Ecto neural progenitor cell (in vitro differentiated cells): Measurements from ENCODE around the gene SLC1A5.

ENCODE experiments used
- DNase-seq: peaks from one replicate; pipeline ENCODE4 v3.0.0-alpha.2; 2018; ENCODE audit warnings: low spot score

Gene SLC1A5

DNA sequence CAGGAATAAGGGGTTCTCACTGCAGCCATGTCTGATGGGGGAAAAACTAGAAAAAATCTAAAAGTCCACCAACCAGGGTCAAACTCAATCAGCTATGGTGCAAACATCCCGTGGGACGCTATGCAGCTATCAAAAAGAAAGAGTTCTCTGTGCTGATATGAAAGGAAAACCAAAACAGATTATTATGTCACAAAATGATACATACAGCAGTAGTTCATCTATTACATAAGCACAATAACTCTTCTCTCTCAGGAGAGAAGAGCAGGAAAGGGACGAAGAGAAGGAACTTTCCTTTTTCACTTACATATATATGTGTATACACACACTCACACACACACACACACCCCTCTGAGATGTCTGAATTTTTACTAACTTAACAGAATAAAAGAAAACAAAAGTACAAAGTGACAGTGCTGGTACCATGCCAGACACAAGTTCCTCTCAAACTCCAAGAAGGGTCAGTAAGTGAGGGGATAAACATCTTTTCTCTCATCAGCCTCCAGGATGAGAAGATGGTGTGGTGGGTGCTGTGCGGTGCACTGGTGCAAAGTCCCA, 45.4 kb downstream of the SLC1A5 start:
- no peak for DNase-seq

GRCh38 chr19:46741447-46741846, 46.9 kb downstream of the SLC1A5 start:
- no peak for DNase-seq

- DNase-seq = no peak
These were observed 49.1 kb downstream of the SLC1A5 start for GRCh38 chr19:46739290-46739771.

DNA sequence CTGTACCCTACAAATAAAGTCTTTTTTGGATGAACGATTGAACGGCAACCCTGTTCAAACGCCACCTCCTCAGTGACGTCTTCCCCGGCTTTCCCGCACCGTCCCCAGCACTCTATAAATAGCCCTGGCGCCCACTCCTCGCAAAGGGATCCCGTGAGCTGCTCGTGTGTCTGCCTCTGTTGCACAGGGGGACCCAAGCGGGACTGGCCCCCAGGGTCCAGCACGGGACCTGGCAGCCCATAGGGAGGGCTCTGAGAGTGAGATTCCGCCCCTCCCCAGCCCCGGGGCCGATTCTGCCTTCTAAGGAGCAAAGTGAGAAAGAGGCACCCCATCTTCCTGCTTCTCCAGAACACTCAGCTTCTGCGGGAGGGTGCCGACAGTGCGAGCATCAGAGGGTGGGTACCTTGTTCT, 50.6 kb downstream of the SLC1A5 start:
- no peak for DNase-seq

DNA sequence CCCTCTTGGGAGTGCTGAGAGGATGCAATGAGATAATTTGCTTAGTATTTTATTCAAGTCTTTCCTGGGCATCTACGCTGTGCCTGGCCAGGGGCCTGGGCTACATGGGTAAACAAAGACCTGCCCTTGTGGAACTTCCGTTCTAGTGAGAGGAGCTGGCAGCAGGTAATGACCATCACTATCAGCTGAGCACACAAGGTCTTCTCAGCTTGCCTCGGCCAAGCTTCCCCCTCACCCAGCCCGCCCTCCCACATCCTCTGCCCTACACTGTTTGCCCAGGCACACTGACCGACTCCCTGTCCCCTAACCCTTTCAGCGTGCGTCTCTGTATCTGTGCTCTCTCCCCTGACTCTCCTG, 51.1 kb downstream of the SLC1A5 start:
- DNase-seq = no peak

- no peak for DNase-seq
These were observed 51.7 kb downstream of the SLC1A5 start for GRCh38 chr19:46736531-46737297.

GRCh38 chr19:46733690-46734292, 54.6 kb downstream of the SLC1A5 start:
- no peak for DNase-seq

- DNase-seq = no peak
These were observed 55.3 kb downstream of the SLC1A5 start for GRCh38 chr19:46732966-46733689.

DNA sequence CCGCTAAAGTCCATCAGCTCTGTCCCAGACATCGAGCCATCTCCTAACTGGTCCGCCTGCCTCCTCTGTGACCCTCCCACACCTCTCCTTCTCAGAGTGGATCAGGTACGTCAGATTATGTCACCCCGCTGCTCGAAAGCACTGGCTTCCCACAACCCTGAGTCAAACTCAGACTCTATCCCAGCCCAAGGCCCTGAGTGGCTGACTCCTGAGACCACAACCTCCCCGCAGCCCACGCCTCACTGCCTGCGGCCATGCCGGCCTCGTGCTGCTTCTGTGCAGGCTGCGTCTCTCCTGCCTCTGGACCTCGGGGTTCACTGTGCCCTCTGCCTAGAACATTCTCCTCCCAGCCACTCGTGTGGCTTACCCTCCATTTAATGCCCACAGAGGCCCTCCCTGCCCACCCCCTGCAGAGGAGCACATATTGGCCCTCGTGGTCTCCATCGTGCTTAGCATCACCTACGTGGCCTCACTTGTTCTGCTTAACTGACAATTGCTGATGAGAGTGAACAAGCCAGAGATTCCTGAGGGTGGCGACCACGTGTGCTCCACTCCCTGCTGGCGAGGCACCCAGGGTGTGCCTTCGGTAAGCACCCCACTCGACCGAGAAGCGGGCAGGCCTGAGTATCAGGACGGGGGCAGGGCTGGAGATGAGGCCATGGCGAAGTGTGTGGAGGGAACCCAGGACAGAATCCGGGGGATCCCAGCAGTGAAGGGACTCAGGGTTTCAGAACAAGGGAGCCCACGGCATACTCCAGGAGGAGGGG, 56.0 kb downstream of the SLC1A5 start:
- no peak for DNase-seq

DNA sequence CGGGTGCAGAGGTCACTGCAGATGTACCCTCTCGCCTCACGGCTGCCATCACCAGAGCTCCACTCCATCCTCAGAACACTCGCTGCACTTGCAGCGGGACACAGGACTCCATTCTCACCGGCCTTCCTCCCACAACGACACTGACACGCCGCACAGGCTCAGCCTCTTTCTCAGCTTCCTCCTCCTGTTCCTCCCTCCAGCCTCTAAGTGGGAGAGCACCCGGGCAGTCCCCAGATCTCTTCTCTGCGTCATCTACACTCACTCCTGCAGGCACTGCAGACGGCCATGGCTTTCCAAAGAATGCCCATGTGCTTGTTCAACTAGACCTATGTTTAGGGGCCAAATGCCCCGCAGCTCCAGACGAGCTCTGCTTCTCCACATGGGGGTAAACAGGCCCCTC, 56.8 kb downstream of the SLC1A5 start:
- DNase-seq = no peak

DNA sequence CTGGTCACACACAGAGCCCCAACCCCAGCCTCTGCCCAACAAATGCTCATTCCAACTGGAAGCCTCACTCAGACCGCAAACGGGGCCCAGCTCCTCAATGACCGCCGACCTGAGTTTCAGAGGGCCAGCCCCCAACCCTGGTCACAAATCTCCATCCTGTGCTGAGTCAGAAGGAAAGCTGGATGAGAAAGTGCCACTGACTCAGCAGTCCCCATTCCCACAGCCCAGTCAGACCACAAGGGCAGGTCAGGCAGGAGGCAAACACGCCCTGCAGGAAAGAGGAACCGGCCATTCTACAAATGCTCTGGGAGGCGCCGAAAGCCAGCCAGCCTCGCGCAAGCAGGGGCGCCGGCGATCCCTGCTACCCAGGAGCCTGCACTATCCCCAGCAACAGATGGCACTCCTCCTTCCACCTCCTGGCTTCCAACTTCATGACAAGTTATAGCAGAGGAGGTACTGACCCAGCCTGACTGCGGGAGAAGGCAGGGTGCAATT, 57.3 kb downstream of the SLC1A5 start:
- DNase-seq = no peak

DNA sequence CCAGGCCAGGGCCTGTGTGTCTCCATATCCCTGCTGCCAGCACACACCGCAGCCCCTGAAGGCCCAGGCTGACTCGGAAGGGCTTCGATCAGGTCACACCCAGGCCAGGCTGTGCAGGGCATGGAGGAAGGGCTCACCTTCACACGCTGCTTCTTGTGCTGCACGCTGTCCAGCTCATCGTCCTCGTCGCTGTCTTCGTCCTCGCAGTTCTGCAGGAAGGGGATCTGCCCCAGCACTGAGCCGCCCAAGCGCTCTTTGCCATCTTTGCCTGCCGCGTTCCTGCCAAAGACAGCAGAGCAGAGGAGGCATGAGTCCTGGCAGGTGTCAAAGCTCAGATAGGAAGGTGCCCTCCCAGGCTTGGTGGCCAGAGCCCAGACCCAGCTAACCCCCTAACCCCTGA, 57.8 kb downstream of the SLC1A5 start:
- no peak for DNase-seq

- DNase-seq = no peak
These were observed 58.2 kb downstream of the SLC1A5 start for GRCh38 chr19:46730187-46730586.

GRCh38 chr19:46729696-46730095, 58.7 kb downstream of the SLC1A5 start:
- DNase-seq = no peak

- DNase-seq = peak; percentile 82
These were observed 59.6 kb downstream of the SLC1A5 start for GRCh38 chr19:46728693-46729339.

- no peak for DNase-seq
These were observed 60.2 kb downstream of the SLC1A5 start for GRCh38 chr19:46728208-46728607.

GRCh38 chr19:46727757-46728156, 60.6 kb downstream of the SLC1A5 start:
- no peak for DNase-seq

DNA sequence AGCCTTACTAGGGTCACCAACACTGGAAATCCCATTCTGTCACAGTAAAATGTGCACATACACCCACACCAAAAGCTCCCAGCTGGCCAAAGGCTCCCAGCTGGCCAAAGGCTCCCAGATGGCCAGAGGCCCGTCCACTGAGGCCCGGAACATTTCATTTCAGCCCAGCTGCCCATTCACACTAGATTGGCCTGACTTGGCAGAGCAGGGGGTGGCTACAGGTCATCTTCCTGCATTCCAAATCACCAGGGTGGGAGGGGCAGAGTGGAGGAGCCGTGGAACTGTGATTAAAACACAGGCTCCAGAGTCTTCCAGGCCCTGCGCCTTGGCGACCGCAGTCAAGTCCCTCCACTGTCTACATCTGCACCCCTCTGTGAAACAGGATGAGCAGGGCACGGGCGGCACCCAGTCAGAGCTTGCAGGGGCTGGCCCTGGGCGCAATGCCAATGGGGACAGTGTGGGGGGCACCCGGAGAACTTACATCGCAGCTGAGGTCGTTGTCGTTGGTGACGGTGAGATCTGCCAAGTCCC, 61.4 kb downstream of the SLC1A5 start:
- DNase-seq = no peak

DNA sequence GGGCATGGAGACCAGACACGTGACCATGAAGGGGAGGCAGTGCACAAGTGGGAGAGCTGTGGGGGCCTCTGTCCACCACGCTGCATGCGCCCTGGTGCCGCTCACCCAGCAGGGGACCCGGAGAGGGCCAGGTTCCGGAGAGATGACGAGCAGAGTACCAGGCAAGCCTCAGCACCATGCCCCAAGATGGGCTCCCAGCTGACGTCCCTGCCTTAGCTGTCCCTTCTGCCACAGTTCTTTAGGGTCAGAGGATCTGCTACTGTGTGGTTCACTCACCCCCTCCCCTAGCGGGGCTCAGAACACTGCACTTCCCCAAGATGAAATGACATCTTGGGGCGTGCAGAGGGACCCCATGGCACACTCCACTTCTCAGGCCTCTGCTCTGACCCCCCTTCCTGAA, 61.8 kb downstream of the SLC1A5 start:
- DNase-seq = no peak

DNA sequence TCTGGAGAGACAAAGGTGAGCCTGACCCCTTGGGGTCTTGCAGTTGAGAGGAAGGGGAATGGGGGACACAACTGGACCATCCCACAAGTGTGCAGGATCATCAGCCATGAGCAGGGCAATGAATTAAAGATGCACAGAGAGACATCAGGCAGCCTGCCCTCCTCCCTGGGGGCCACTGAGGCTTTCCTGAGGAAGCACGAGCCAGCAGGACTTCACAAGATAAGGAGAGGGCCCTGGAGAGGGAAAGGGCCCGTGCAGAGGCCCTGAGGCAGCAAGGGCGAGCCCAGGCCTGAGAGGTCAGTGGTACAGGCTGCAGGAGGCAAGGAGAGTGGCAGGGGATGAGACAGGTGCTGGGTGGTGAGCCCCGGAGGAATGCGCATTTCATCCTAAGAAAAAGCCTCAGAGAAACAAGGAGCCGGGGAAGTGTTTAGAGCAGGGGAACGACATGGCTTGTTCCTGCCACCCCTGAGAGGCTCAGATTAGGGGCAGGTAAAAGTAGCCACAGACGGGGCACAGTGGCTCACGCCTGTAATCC, 62.5 kb downstream of the SLC1A5 start:
- no peak for DNase-seq
